Upper lobe of left lung (tissue), 4 donors: ENCODE measurements around the gene PNKP.

Source experiments
- CTCF ChIP-seq, 6 experiments: fragments of 450-650 bp in 4 of 6; fragments of 200-600 bp in 2 of 6; sonication (generic) in 2 of 6; IDR thresholded peaks; one replicate each; pipeline ENCODE4 v1.5.1; 2016 to 2019; ENCODE audit warnings: antibody characterized with exemption in 6 of 6
- EP300 ChIP-seq, 4 donors: sonication (generic); formaldehyde crosslinking; IDR thresholded peaks; one replicate each; pipeline ENCODE4 v1.5.1; 2017; ENCODE audit warnings: antibody characterized with exemption in 4 of 4, control low read depth in 2 of 4
- POLR2A ChIP-seq, 4 donors: fragments of 450-650 bp; IDR thresholded peaks; one replicate each; pipeline ENCODE4 v1.5.1; 2016 to 2017; ENCODE audit warnings: antibody characterized with exemption in 4 of 4, mild to moderate bottlenecking in 2 of 4
- POLR2AphosphoS5 ChIP-seq, 2 donors: sonication (generic); formaldehyde crosslinking; IDR thresholded peaks; one replicate each; pipeline ENCODE4 v1.5.1; 2017; ENCODE audit warnings: antibody characterized with exemption in 2 of 2

- TF ChIP-seq CTCF (IDR thresholded peaks at IDR 0.05) (no peak), POLR2A (IDR thresholded peaks at IDR 0.05) (no peak), POLR2AphosphoS5 (IDR thresholded peaks at IDR 0.05) (no peak), EP300 (IDR thresholded peaks at IDR 0.05) (no peak)
Observed at GRCh38 chr19:49849433-49850220, 17.7 kb downstream of the PNKP start.
